Measurements from ENCODE around the gene SUPT20HL1.

- TF ChIP-seq CTCF (conservative IDR thresholded peaks at IDR 0.05; ENCODE audit: low read depth, low read length) (no peak), FOS (IDR thresholded peaks at IDR 0.05; ENCODE audit: low read depth, low read length) (no peak), BHLHE40 (IDR thresholded peaks at IDR 0.05; ENCODE audit: low read depth, low read length) (no peak), RFX5 (IDR thresholded peaks at IDR 0.05; ENCODE audit: low read depth, low read length) (no peak), POLR2A (IDR thresholded peaks at IDR 0.05; ENCODE audit: low read depth, low read length) (no peak), SMC3 (IDR thresholded peaks at IDR 0.05; ENCODE audit: low read depth, low read length) (no peak)
- TF ChIP-seq, protein P1, sequence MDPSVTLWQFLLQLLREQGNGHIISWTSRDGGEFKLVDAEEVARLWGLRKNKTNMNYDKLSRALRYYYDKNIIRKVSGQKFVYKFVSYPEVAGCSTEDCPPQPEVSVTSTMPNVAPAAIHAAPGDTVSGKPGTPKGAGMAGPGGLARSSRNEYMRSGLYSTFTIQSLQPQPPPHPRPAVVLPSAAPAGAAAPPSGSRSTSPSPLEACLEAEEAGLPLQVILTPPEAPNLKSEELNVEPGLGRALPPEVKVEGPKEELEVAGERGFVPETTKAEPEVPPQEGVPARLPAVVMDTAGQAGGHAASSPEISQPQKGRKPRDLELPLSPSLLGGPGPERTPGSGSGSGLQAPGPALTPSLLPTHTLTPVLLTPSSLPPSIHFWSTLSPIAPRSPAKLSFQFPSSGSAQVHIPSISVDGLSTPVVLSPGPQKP (IDR thresholded peaks at IDR 0.05; ENCODE audit: borderline replicate concordance, low read depth, low read length), result no peak
These were observed 24.6 kb upstream of the SUPT20HL1 start for GRCh38 chrX:24335871-24336270.

Data from IMR-90 (cell line).